HFFc6 (cell line): ENCODE data around the gene MAP4K4. TPM values are rescaled to one million over a fixed set of nuclear protein-coding genes. Genes with fewer than 3 reads are reported as not detected.

ENCODE experiments used
- DNase-seq: peaks from one replicate; pipeline ENCODE4 v3.0.0-alpha.2; 2018
- H3K27ac Mint-ChIP-seq: 2 replicates; pipeline ENCODE4 v1.8.0; 2020; ENCODE audit warnings: mild to moderate bottlenecking, mixed read lengths
- H3K27me3 Mint-ChIP-seq: 2 replicates; pipeline ENCODE4 v1.8.0; 2021; ENCODE audit warnings: mild to moderate bottlenecking, moderate library complexity, mixed read lengths; ENCODE audit not compliant: insufficient read depth
- H3K36me3 Mint-ChIP-seq: 2 replicates; pipeline ENCODE4 v1.8.0; 2021; ENCODE audit warnings: low read depth, mixed read lengths
- H3K4me1 Mint-ChIP-seq: 2 replicates; pipeline ENCODE4 v1.8.0; 2020; ENCODE audit warnings: low read depth, mixed read lengths
- H3K4me3 Mint-ChIP-seq: 2 replicates; pipeline ENCODE4 v1.8.0; 2020; ENCODE audit warnings: mild to moderate bottlenecking, moderate library complexity, mixed read lengths
- H3K9me3 Mint-ChIP-seq: 2 replicates; pipeline ENCODE4 v1.8.0; 2020; ENCODE audit warnings: mild to moderate bottlenecking, mixed read lengths
- total RNA-seq, 6 experiments: library from RNA; stranded (reverse); fragmentation: NEBNext Ultra II Directional; extraction: Animal tissue kit (Norgen Biotek cat#: 25700); gene quantifications; 2 replicates in 1 of 6; 3 replicates in 5 of 6; pipeline ENCODE4 v1.2.3, GENCODE V29; 2021
- TF ChIP-seq, protein P1 (sequence below): fragments of 200-600 bp; sonication (generic); IDR thresholded peaks from 2 replicates; pipeline ENCODE4 v1.5.0; 2021; ENCODE audit warnings: antibody characterized with exemption, mild to moderate bottlenecking

The MAP4K4 gene
- total RNA-seq, 6 experiments from 2014 or later = 103 to 124 (median 121) TPM

GRCh38 chr2:101795033-101795432, 97.5 kb downstream of the MAP4K4 start:
- H3K36me3 Mint-ChIP-seq = peaks cover 27% of the 10 kb centered on the region
- H3K27me3 Mint-ChIP-seq = no peaks in the 10 kb centered on the region
- H3K4me3 Mint-ChIP-seq = no peak overlapping the region
- H3K9me3 Mint-ChIP-seq = no peaks in the 10 kb centered on the region
- TF ChIP-seq, protein P1, sequence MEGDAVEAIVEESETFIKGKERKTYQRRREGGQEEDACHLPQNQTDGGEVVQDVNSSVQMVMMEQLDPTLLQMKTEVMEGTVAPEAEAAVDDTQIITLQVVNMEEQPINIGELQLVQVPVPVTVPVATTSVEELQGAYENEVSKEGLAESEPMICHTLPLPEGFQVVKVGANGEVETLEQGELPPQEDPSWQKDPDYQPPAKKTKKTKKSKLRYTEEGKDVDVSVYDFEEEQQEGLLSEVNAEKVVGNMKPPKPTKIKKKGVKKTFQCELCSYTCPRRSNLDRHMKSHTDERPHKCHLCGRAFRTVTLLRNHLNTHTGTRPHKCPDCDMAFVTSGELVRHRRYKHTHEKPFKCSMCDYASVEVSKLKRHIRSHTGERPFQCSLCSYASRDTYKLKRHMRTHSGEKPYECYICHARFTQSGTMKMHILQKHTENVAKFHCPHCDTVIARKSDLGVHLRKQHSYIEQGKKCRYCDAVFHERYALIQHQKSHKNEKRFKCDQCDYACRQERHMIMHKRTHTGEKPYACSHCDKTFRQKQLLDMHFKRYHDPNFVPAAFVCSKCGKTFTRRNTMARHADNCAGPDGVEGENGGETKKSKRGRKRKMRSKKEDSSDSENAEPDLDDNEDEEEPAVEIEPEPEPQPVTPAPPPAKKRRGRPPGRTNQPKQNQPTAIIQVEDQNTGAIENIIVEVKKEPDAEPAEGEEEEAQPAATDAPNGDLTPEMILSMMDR = peak; percentile 16; the same call in 1 of the 2 replicates
- peaks cover 89% of the 10 kb centered on the region for H3K4me1 Mint-ChIP-seq
- peak overlapping the region; percentile 42 for H3K27ac Mint-ChIP-seq
- no peak for DNase-seq

DNA sequence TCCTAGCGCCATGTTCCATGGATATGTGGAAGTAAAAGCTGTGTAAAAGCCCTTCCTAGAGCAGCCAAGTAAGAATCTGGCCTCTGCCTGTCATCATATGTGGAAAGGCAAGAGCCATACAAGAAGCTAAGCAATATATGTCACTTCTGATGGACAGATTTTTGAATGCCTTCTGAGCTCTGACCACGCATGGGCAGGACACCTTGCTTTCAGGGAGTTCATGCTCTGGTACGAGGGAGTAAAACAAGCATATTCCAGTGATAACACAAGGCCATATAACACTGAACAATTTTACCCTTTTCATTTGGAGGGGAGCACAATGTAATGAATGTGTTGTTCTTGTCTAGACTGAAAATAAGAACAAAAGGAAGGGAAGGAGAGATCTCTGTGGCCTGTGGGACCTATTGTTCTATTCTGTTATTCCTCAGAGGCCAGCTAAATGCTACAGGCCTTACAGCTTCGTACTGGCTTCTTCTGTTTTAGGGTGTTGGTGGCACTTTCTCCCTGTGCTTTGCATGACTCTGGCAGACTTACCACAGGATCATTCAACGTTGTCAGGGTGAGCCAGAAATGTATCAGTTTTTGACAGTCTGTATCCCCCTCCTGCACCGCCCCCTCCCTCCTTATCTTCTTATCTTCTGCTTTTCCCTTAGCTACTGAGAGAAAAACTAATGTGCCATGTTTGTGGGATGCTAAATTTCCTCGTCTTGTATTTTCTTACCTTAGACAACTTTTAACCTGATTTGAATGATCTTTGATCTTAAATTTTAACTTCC, 99.5 kb downstream of the MAP4K4 start:
- Mint-ChIP-seq H3K36me3 (peaks cover 12% of the 10 kb centered on the region), H3K9me3 (no peaks in the 10 kb centered on the region), H3K27me3 (no peaks in the 10 kb centered on the region), H3K4me3 (no peak overlapping the region), H3K27ac (no peak overlapping the region), H3K4me1 (peaks cover 80% of the 10 kb centered on the region)
- no peak for DNase-seq
- TF ChIP-seq, protein P1 = no peak

- DNase-seq = no peak
- TF ChIP-seq, protein P1 = no peak
- no peaks in the 10 kb centered on the region; the same call in 1 of the 2 replicates for H3K27me3 Mint-ChIP-seq
- H3K4me1 Mint-ChIP-seq = peaks cover 80% of the 10 kb centered on the region
- H3K36me3 Mint-ChIP-seq = peaks cover 15% of the 10 kb centered on the region
- H3K9me3 Mint-ChIP-seq = no peaks in the 10 kb centered on the region
- no peak overlapping the region for H3K4me3 Mint-ChIP-seq
- H3K27ac Mint-ChIP-seq = no peak overlapping the region
Measured at GRCh38 chr2:101801496-101801895, 104.0 kb downstream of the MAP4K4 start.

- Mint-ChIP-seq H3K27ac (peak overlapping the region; percentile 67), H3K9me3 (no peaks in the 10 kb centered on the region), H3K27me3 (no peaks in the 10 kb centered on the region; the same call in 1 of the 2 replicates), H3K36me3 (peaks cover 16% of the 10 kb centered on the region), H3K4me1 (peaks cover 80% of the 10 kb centered on the region), H3K4me3 (no peak overlapping the region)
- no peak for DNase-seq
- TF ChIP-seq, protein P1 = no peak
Measured at GRCh38 chr2:101802329-101802728, 104.8 kb downstream of the MAP4K4 start.

DNA sequence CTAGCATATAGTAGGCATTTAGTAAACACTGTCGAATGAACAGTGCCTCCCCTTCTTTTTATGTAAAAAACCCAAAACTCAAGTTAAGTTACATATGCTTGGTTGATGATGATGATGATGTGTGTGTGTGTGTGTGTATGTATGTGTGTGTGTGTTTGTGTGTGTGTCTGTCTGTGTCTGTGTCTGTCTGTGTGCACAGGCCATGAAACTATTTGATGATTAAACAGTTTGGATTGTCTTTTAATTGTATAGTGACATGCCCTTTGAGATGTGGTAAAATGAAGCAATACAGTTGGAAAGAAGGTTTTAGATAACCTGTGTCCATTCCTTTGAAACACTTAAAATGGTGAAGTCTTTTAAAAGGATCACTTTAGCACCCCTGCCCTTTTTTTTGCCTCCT, 105.6 kb downstream of the MAP4K4 start:
- peak overlapping the region; percentile 0; the same call in 1 of the 2 replicates for H3K4me3 Mint-ChIP-seq
- no peaks in the 10 kb centered on the region for H3K9me3 Mint-ChIP-seq
- peak overlapping the region; percentile 35 for H3K27ac Mint-ChIP-seq
- peaks cover 85% of the 10 kb centered on the region for H3K4me1 Mint-ChIP-seq
- TF ChIP-seq, protein P1 = no peak
- H3K27me3 Mint-ChIP-seq = peaks cover 2% of the 10 kb centered on the region
- DNase-seq = peak; percentile 74
- H3K36me3 Mint-ChIP-seq = peaks cover 19% of the 10 kb centered on the region
